ENCODE results near the gene DAB2IP.

The DAB2IP gene

DNA sequence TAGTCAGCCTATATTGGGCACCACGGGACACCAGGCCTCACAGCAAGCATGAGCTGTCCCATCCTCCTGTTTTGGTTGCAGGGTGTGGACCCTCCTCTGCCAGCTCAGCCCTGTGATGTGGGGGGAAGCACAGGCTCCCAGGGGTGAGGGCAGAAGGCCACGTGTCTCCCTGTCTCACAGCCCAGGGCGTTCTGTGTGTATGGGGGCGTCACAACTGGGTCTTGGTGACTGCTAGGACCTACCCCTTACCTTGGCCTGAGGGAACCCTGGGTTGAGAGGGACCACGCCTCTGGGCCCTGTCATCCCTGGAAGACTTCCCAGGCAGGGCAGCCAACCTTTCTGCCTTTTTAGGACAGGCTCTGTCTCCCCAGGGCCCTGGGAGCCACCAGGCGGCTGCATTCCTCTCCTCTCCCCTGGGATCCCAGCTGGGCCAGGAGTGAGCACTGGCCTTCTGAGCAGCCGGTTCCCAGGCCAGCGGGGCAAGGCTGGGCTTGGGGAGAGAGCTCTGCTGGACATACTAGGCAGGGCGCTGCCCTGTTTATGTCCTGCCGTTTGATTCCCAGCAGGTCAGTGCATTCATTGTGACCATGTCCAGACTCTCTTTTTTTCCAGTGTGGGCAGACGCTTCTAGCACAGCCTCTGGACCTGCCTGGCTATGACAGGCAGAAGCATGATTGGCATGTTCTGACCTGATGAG, 97.4 kb downstream of the DAB2IP start:
- no peak for DNase-seq

DNA sequence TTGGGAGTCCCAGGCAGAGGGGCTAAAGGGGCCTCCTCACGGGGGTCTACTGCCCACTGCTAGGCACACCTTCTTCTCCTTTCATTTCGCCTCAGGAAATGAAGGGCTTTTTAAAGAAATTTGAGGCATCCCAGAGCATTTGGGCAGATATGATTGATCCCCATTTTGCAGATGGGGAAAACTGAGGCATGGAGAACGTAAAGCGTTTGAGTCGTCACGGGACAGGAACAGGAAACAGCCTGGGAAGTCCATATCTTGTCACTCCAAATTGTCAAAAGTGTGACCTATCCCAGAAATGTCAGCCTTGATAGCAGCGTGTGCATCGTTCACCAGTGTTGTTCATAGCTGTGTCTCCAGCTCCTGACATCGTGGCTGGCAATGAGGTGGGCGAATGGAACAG, 98.2 kb downstream of the DAB2IP start:
- no peak for DNase-seq

DNA sequence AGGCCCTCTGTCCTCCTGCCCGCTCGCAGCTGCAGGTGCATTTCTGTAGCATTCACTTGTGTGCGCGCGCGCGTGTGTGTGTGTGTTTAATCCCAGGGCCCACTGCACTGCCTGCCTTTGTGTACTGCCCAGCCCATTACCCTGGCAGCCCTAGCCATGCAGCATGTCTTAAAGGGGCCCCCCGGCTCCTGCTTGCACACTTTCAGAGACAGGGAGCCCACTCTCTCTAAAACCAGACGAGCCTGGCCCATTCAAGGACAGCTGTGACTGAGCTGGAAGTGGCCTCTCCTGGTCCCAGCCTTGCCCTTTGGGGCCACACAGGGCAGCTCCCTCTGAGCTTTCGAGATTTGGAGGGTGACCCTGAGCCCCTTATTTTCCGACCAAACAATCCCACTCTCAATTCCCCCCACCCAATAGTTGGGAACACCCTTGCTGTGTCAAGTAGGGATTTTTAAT, 98.9 kb downstream of the DAB2IP start:
- DNase-seq = no peak

DNA sequence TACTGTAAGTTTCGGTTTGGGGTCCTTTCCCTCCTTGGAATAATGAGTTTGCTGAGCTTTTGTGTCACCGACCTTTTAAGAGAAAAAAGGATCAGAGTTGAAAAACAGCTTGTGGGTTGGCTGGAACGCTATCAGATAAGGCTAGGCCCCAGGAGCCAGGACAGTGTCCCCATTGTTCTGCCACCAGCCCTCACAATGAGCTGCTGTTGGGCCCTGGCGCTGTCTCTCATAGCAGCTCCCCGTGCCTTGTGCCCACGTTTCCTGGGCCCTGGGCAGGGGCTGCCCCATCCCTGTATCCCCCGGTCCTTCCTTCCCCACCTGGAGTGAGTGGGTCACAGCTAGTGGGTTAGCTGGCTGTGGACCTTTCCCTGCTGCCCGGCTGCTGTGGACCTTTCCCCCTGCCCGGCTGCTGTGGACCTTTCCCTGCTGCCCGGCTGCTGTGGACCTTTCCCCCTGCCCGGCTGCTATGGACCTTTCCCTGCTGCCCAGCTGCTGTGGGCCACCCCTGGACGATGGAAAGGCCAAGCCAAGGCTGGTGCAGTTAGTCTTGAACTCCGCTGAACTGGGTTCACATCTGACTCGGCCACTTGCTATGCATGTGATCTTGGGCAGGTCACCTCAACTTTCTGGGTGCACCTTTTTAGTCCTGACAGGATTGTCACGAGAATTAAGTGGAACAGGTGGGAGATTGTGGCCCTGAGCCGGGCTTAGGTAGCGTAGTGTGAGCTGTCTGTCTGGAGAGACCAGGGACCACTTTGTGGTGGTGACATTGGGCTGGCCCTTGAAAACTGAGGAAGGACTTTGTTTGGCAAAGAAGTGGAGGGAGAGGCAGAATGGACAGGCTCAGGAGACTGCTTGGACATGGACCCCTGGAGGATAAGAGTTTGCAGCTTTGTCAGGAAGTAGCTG, 99.5 kb downstream of the DAB2IP start:
- no peak for DNase-seq

DNA sequence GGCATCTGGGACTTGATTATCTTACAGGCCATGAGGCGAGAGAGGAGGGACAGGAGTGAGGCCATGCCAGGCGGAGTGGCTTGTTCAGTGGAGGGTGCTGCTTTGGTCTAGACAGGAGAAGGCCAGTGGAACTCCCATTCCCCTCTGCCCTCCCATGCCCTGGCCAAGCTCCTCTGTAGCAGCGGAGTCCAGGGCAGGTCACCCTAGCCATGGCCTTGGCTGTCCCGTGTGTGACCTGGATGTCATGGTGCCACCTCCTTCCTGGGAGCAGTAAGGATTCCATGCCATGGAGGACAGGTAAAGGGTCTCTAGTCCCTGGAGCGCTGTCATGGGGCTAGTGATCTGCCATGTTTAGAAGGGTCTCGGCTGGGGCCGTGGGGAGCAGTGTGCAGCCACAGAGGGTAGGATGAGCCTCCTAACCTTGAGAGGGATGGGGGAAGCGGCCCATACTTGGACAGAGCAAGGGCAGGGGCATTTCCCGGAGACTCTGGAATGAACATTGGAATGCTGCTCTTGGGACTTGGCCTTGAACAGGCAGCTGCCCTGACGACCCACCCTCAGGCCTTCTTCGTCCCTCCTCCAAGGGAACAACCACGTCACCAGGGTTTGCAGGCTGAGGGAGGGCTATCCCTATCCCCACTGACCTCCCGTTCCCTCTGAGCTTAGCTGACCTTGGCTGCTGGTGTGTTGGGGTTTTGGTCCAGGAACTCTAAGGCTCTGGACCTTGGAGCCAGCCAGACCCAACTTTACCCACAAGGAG, 100.4 kb downstream of the DAB2IP start:
- DNase-seq = no peak

DNA sequence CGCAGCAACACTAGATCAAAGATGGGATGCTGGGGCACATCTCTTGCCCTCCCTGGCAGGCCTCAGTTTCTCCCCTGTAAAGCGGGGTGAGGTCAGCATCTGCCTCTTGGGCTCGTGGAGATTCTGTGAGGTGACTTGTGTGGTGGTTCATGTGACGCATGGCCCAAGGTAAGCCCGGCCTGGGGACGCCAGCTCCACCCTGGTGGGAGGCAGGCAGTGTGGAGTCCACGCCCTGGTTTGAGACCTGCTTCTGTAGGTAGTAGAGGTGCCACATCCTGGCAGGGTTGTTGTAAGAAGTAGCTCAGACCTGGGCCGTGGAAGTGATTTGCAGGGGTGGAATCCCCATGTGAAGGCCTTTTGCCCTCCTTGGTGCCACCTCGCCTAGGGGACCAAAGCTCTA, 101.5 kb downstream of the DAB2IP start:
- DNase-seq = no peak

DNA sequence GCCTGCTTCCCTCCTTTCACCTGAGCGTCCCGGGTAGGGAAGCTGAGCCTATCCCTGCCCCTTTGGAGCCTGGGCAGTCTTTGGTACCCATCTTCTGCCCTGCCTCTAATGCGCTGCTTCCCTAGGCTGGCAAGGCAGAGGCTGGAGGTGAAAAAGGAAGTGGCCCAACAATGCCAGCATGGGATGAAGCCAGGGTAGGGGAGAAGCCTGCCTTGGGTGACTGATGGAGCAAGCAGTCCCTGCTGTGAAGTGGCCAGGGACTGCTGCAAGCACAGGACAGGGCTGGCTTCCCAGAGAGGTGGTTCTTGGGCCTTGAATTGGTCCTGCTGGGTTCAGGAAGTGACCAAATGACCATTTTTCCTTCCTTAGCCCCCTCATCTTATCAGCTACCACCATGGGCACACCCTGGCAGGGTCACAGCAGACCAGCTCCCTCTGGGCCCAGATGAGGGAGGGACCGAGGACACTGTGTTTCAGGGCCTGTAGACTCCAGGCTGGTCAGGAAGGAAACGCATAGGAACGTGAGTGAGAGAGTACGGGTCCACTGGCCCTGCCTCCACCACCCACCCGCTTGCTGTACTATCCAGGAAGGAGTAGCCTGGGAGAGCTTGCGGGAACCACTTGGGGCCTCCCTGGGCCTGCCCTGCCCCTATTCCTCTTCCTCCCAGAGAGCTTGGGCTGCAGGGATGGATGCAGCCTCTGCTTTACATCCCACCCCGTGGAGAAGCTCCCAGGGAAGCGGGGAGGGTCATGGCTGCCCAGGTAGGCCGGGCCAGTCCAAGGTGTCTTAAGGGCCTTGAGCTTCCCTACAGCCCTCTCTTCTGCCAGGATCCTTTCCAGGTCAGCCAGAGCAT, 102.6 kb downstream of the DAB2IP start:
- DNase-seq = no peak

DNA sequence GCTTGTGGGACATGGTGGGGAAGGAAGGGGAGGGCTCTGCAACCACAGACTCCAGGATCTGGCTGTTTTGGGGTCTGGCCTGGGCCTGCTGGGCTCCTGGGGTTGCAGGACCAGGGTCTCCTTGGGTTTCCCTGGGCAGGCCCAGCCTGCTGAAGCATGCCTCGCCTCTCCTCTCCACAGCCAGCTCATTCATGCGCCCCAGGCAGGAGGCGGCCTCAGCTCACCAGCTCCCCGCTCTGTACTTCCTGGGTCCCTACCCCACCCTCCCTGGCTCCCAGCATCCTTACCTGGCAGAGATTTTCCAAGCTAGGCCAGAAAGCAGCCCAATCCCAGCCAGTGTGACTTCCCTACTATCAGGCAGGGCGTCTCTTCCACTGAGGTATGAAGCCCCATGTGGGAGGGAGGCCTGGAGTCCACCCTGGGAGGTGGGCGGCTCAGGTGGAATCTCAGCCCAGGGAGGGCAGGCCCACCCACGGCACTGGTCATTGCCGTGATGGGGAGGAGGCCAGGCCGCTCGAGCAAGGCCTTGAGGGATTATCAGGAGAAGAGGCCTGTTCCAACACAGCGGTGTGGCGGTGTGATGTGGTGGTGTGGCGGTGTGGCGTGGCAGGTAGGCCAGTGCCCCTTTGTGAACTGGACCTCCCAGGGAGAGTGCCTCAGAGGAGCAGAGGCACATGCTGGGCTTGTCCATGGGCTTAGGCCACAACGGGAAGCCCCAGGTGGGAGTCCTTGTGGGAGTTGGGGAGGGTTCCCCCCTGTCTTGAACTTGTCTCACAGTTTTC, 103.4 kb downstream of the DAB2IP start:
- no peak for DNase-seq

DNA sequence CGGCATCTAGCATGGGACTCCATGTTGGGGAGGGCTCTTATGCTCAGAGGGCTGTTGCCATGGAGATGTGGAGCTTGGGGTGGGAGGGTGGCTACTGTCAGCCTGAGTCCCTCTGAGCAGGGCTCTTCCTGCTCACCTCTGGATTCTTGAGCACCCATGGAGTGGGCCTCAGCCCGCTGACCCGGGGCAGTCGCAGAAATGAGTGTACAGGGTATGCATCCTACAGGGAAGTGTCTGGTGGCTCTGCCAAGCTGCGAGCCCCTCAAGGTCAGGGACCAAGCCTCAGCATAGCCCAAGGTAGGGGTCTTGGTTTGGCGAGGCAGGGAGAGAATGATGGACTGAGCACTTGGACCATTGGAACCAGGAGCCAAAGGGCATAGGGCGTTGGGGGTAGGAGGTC, 104.1 kb downstream of the DAB2IP start:
- no peak for DNase-seq

DNA sequence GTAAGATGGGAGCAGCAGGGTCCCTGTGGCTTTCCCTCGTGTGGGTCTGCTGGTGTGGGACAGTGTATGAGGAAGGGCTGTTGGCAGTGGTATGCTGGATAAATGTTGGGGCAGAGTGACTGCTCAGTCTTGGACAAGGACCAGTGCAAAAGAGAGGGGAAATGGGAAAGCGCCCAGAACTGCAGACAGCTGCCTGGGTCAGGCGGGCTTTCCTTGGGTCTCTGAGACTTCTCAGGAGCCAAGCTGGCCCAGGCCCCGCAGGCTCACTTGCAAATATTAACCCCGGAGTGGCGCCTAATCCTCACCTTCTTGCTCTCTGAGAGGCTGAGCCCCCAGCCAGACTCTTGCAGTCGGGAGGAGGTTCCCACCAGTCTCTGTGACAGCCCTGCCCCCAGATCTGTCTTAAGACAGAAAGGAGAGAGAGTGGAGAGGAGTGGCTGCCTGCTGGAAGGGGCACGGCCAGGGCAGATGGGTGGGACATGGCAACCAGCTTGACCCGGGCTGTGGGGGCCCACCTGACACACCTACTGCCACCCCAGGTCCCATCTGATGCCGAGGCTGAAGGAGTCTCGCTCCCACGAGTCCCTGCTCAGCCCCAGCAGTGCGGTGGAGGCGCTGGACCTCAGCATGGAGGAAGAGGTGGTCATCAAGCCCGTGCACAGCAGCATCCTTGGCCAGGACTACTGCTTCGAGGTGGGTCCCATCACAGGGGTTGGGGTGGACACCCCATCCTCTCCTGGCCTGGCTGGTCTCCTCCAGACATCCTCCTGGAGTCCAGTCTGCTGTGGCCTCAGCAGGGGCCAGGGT, 105.2 kb downstream of the DAB2IP start:
- DNase-seq = no peak

DNA sequence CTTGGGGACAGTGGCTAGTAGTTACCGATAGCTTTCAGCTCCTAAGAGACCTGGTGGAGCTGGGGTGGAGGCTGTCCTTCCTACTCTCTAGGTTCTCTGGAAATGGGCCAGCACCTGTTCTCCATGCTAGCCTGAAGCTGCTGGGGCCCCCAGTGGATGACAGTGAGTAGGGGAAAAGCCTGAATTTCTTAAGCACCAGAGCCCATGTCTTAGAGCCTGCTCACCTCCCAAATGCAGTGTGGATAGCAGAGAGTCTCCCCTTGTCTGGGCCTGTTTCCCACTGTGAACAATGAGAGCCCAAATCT, 105.8 kb downstream of the DAB2IP start:
- DNase-seq = no peak

DNA sequence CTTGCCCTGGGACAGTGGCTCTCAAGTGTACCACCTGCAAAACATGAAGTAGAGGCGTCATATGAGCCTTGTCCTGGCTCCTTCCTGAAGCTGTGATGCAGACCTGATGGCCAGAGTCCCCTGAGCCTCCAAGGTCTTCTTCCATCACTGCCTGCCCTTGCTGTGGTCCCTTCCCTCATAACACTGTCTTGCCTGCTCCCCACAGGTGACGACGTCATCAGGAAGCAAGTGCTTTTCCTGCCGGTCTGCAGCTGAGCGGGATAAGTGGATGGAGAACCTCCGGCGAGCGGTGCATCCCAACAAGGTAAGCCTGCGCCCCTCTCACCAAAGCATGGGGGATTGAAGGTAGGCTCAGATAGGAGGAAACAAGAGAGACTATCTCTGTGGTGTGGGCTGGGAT, 107.3 kb downstream of the DAB2IP start:
- DNase-seq = no peak

DNA sequence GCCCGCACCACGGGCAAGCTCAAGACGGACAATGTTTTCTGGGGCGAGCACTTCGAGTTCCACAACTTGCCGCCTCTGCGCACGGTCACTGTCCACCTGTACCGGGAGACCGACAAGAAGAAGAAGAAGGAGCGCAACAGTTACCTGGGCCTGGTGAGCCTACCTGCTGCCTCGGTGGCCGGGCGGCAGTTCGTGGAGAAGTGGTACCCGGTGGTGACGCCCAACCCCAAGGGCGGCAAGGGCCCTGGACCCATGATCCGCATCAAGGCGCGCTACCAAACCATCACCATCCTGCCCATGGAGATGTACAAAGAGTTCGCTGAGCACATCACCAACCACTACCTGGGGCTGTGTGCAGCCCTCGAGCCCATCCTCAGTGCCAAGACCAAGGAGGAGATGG, 108.6 kb downstream of the DAB2IP start:
- no peak for DNase-seq

DNA sequence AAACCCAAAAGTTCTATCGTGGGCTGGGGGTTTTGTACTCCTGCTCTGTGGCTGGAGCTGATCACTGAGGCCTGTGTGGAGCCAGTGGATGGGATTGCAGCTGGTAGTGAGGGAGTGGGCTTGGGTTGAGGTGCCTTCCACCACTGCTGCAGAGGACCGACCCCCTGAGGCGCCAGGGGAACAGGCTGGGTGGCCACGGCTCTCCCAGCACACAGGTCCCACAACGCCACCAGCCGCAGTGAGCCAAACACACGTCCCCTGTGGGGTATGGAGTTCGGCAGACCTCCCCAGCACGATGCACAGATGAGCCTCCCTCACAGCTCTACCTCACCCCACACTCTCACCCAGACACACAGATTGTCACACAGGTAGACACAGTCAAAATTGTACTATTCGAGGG, 109.1 kb downstream of the DAB2IP start:
- DNase-seq = no peak

DNA sequence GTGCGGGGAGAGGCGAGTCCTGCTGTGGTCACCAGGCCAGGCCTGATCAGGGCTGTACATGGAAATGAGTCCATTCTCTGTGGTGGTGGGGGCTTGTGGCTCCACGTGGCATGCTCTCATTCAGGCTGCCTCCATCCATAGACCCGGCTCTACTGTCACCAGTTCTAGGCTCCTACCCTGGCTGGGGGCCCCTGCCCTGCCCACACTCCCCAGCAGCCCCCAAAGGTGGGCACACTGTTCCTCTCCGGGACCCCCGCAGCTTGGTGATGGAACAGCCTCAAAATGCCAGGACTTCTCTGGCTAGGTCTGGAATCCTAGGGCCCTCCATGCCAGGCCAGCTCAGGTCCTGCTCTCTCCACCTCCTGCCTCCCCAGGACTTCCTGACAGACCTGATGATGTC, 111.7 kb downstream of the DAB2IP start:
- no peak for DNase-seq

DNA sequence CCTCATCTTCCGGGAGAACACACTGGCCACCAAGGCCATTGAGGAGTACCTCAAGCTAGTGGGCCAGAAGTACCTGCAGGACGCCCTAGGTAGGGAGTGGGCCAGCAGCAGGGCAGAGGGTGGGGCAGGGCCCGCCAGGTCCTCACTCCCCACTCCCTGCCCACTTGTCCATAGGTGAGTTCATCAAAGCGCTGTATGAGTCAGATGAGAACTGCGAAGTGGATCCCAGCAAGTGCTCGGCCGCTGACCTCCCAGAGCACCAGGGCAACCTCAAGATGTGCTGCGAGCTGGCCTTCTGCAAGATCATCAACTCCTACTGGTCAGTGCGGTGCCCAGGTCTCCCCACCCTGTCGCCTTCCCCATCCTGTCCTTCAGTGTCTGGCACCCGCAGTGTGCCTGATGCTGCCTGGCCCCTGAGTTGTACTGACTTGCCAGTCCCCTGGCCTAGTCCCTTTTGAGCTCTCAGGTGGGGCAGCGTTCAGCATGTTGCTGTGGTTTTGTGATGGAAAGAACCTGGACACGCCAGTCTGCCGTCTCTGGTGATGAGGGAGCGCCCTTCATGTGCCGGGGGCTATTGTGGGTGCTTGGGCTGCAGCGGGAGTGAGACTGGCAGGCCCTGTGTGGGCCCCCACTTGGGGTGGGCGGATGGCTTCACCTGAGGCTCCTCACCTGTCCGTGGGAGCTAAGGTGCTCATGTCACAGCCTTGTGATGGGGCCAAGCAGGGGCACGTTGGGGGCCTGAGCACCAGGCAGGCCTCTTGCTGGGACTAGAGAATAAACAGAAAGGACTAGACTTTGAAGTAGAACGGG, 112.3 kb downstream of the DAB2IP start:
- no peak for DNase-seq

DNA sequence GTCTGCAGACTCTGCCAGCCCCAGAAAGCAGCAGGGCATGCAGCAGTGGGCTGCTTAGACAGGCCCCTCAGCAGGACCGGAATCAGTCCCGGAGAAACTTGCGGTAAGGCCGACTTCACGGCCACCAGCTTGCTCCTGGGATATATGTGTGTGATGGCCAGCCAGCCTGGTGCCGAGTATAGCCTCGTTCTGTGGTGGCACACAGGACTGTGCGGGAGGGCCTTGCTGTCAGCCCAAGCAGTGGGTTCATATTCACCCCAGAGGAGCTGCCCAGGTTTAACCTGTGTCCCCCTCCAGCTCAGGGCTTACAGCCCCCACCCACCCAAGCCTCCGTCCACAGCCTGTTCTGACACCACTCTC, 112.9 kb downstream of the DAB2IP start:
- no peak for DNase-seq

DNA sequence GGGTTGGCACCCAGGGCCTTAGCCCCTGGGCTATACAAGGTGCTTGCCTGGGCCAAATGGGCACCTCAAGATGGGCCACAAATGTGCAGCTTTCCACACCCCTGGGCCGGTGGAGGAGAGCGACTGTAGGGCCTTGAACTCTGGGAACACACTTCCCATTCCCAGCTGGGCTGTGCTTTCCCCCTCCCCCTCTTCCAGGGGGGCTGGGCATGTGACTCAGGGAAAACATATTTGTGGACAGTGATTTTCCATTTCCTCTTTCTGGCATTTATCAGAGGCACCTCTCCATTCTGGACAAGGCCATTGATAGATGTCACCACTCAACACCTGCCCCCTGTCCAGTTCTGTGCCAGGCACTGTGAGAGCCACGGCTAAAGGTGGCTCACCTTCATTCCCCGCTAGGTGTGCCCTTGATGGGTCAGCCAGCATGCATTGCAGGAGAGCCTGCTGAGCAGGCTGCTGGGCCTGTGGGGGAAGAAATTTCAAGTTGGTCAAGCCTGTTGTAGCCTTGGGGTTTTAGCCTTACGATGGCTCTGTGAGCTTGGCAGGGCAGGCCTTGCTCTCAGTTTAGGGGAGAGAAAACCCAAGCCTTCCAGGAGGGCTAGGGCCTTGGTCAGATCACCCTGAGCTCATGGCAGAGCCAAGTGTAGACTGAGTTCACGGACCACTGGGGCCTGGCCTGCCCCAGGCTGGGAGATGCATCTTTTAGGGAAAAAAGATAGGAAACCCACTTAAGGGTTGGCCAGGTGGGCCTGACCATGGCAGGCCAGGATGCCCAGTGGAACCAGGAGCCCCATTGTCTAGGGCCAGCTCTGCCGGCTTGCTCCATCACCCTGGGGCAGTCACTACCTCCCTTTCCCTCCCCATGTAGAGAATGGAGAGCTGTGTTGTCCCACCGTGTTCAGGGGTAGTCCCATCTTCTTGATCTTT, 113.9 kb downstream of the DAB2IP start:
- DNase-seq = no peak

DNA sequence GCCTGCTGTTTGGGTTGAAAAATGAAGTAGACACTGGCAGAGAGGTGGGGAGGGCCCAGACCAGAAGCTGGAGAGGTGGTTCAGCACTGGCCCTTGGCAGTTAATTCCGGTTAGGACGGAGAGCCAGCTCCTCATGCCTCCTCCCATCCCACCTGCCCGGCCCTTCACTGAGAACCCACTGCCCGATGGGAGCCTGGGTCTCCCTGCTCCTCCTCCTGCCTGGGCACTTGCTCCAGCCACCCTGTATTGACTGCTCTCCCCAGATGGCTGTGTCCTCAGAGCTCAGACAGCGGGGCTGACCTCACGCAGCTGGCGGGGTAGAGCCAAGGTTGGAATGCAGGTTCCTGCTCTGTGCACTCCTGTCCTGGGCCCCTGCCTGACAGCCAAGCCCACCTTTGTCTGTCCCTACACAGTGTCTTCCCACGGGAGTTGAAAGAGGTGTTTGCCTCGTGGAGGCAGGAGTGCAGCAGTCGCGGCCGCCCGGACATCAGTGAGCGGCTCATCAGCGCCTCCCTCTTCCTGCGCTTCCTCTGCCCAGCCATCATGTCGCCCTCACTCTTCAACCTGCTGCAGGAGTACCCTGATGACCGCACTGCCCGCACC, 114.7 kb downstream of the DAB2IP start:
- no peak for DNase-seq
